Caco-2 (cell line): ENCODE data around the gene F13A1. TPM values are rescaled to one million over a fixed set of nuclear protein-coding genes. Genes with fewer than 3 reads are reported as not detected.

Experiments
- BruUV-seq: library from RNA; stranded (reverse); fragments of 400-500 nt; replicated peaks from 2 replicates; lab custom pipeline; 2021; lab: Mats Ljungman, UMichigan
- CTCF ChIA-PET: fragments of 300-600 bp; sonication (Branson Sonifier 250); formaldehyde crosslinking; loops from one replicate; lab custom pipeline; 2022; ENCODE audit warnings: antibody characterized with exemption; lab: Charles Lee
- POLR2A ChIA-PET: fragments of 300-600 bp; sonication (Branson Sonifier 250); formaldehyde crosslinking; loops from one replicate; lab custom pipeline; 2022; ENCODE audit warnings: antibody characterized with exemption; lab: Charles Lee
- DNase-seq, 2 experiments: peaks; one replicate each; pipeline versions ENCODE4 v3.0.0 to v3.0.0-alpha.2; 2020 to 2022
- H3K27me3 ChIP-seq: replicated peaks from 2 replicates; pipeline ENCODE4 v1.6.0; 2011; ENCODE audit warnings: low read length; ENCODE audit not compliant: control insufficient read depth, insufficient read depth
- H3K36me3 ChIP-seq: 2 replicates; pipeline ENCODE4 v1.5.1; 2011; ENCODE audit warnings: low read length; ENCODE audit not compliant: control insufficient read depth, insufficient read depth
- H3K4me1 ChIP-seq: fragments of 250-450 bp; sonication (Bioruptor Pico); 2 replicates; pipeline ENCODE4 v1.5.1; 2020; ENCODE audit warnings: mild to moderate bottlenecking
- H3K4me3 ChIP-seq: 2 replicates; pipeline ENCODE4 v1.5.1; 2011; ENCODE audit warnings: low read depth, mild to moderate bottlenecking, control low read depth, low read length
- H3K9me3 ChIP-seq: fragments of 250-450 bp; sonication (Bioruptor Pico); 2 replicates; pipeline ENCODE4 v1.5.1; 2020; ENCODE audit warnings: mild to moderate bottlenecking, moderate library complexity
- H3K27ac Mint-ChIP-seq: one replicate; pipeline ENCODE4 v1.8.0; 2022; ENCODE audit warnings: mixed read lengths; ENCODE audit not compliant: unreplicated experiment
- H3K27me3 Mint-ChIP-seq: one replicate; pipeline ENCODE4 v1.8.0; 2022; ENCODE audit warnings: mixed read lengths; ENCODE audit not compliant: insufficient read depth, unreplicated experiment
- H3K36me3 Mint-ChIP-seq: one replicate; pipeline ENCODE4 v1.8.0; 2022; ENCODE audit warnings: mild to moderate bottlenecking, mixed read lengths; ENCODE audit not compliant: insufficient read depth, unreplicated experiment
- H3K4me1 Mint-ChIP-seq: one replicate; pipeline ENCODE4 v1.8.0; 2022; ENCODE audit warnings: low read depth, mixed read lengths; ENCODE audit not compliant: unreplicated experiment
- H3K4me3 Mint-ChIP-seq: one replicate; pipeline ENCODE4 v1.8.0; 2022; ENCODE audit warnings: mild to moderate bottlenecking, moderate library complexity, mixed read lengths; ENCODE audit not compliant: unreplicated experiment
- H3K9me3 Mint-ChIP-seq: one replicate; pipeline ENCODE4 v1.8.0; 2022; ENCODE audit warnings: mixed read lengths; ENCODE audit not compliant: unreplicated experiment
- CTCF ChIP-seq, 2 experiments: fragments of 200-600 bp in 1 of 2; IDR thresholded peaks; 1 replicate in 1 of 2; 2 replicates in 1 of 2; pipeline versions ENCODE4 v1.5.1 to v1.8.0; 2011 to 2022; ENCODE audit warnings: antibody characterized with exemption in 1 of 2, control low read depth in 1 of 2, inconsistent platforms in 1 of 2, low read depth in 1 of 2, low read length in 1 of 2, mild to moderate bottlenecking in 1 of 2, moderate library complexity in 1 of 2; ENCODE audit not compliant: insufficient read depth in 1 of 2, severe bottlenecking in 1 of 2, unreplicated experiment in 1 of 2
- intact Hi-C: fragments of 100-400 bp; cut with micrococcal nuclease; formaldehyde crosslinking; loops from one replicate; pipeline ENCODE4 v1.10.0; 2022; ENCODE audit not compliant: unreplicated experiment
- total RNA-seq: library from RNA; stranded (reverse); gene quantifications from 2 replicates; pipeline ENCODE4 v1.2.3, GENCODE V29; 2022

F13A1 gene
- total RNA-seq, 1 experiment from 2014 or later = not detected

GRCh38 chr6:6131492-6132109 is 188.9 kb downstream of the F13A1 start:
- Mint-ChIP-seq H3K27ac (no peak overlapping the region), H3K27me3 (peaks cover 7% of the 10 kb centered on the region), H3K4me3 (no peak overlapping the region), H3K9me3 (no peaks in the 10 kb centered on the region), H3K4me1 (no peaks in the 10 kb centered on the region), H3K36me3 (no peaks in the 10 kb centered on the region)
- ChIA-PET POLR2A (no interaction called here), CTCF (interaction anchor here (0.6 to 0.8 kb wide), 4 partner anchors 12 to 1500 kb away, joined by 4 to 8 read pairs (median 6); no protein-coding TSS in a partner anchor)
- H3K27me3 ChIP-seq = no peaks in the 10 kb centered on the region
- peak in 1 of 2 experiments; percentile 22 for DNase-seq
- no peaks in the 10 kb centered on the region for H3K4me1 ChIP-seq
- no peaks in the 10 kb centered on the region for H3K9me3 ChIP-seq
- intact Hi-C loops = no loop called here
- H3K4me3 ChIP-seq = no peak overlapping the region
- H3K36me3 ChIP-seq = no peaks in the 10 kb centered on the region
- no TSS peak for BruUV-seq
- TF ChIP-seq CTCF (IDR thresholded peaks at IDR 0.05; ENCODE audit: insufficient read depth in 1 of 2, low read depth in 1 of 2, low read length in 1 of 2, severe bottlenecking in 1 of 2, unreplicated experiment in 1 of 2) = peak; percentile 25 to 44

- Mint-ChIP-seq H3K4me3 (no peak overlapping the region), H3K27ac (no peak overlapping the region), H3K27me3 (peaks cover 10% of the 10 kb centered on the region), H3K9me3 (peaks cover 18% of the 10 kb centered on the region), H3K4me1 (no peaks in the 10 kb centered on the region), H3K36me3 (no peaks in the 10 kb centered on the region)
- Histone ChIP-seq H3K36me3 (no peaks in the 10 kb centered on the region), H3K4me3 (no peak overlapping the region), H3K4me1 (no peaks in the 10 kb centered on the region), H3K27me3 (no peaks in the 10 kb centered on the region), H3K9me3 (no peaks in the 10 kb centered on the region)
- POLR2A ChIA-PET = no interaction called here
- TF ChIP-seq CTCF (IDR thresholded peaks at IDR 0.05; ENCODE audit: insufficient read depth in 1 of 2, low read depth in 1 of 2, low read length in 1 of 2, severe bottlenecking in 1 of 2, unreplicated experiment in 1 of 2) = no peak
- CTCF ChIA-PET = no interaction called here
- no TSS peak for BruUV-seq
- intact Hi-C loops = no loop called here
- no peak for DNase-seq
These were observed 195.0 kb downstream of the F13A1 start for GRCh38 chr6:6125495-6125894.

- Mint-ChIP-seq H3K4me1 (no peaks in the 10 kb centered on the region), H3K36me3 (no peaks in the 10 kb centered on the region), H3K27ac (no peak overlapping the region), H3K4me3 (no peak overlapping the region), H3K9me3 (peaks cover 18% of the 10 kb centered on the region), H3K27me3 (peaks cover 5% of the 10 kb centered on the region)
- POLR2A ChIA-PET = no interaction called here
- no peaks in the 10 kb centered on the region for H3K36me3 ChIP-seq
- no peaks in the 10 kb centered on the region for H3K4me1 ChIP-seq
- TF ChIP-seq CTCF (IDR thresholded peaks at IDR 0.05; ENCODE audit: insufficient read depth in 1 of 2, low read depth in 1 of 2, low read length in 1 of 2, severe bottlenecking in 1 of 2, unreplicated experiment in 1 of 2) = no peak
- no peak for DNase-seq
- CTCF ChIA-PET = no interaction called here
- no TSS peak for BruUV-seq
- intact Hi-C loops = no loop called here
- H3K27me3 ChIP-seq = no peaks in the 10 kb centered on the region
- no peak overlapping the region for H3K4me3 ChIP-seq
- no peaks in the 10 kb centered on the region for H3K9me3 ChIP-seq
These were observed 196.7 kb downstream of the F13A1 start for GRCh38 chr6:6123803-6124202.
